Effector CD4-positive, alpha-beta T cell (primary cell): ENCODE measurements around the gene ANO8.
"Not testable (repeated sequence)": the region's sequence is repeated elsewhere in the genome, so short reads cannot be mapped to it uniquely, and the experiment has no call there.

Experiments used
- DNase-seq: peaks from one replicate; pipeline ENCODE4 v3.0.0-alpha.2; 2020
- total RNA-seq: gene quantifications from one replicate; lab custom pipeline; 2026; lab: John Stamatoyannopoulos, UW

Gene ANO8
- total RNA-seq = 32.1 reads per million, percentile 58 among the genes with 10 or more reads in this experiment

- DNase-seq = peak; percentile 95
These were observed at the start of gene ANO8 for GRCh38 chr19:17334414-17335409. Gene ANO8 (minus strand): TSS chr19:17334855. CDS start chr19:17334670, 185 bp downstream.

GRCh38 chr19:17380426-17381138 lies 45.9 kb upstream of the ANO8 start:
- no peak for DNase-seq

GRCh38 chr19:17379221-17379631 lies 44.6 kb upstream of the ANO8 start:
- no peak for DNase-seq

GRCh38 chr19:17378271-17378670 lies 43.6 kb upstream of the ANO8 start:
- no peak for DNase-seq

GRCh38 chr19:17376935-17377600 lies 42.4 kb upstream of the ANO8 start, which contains the start of gene PLVAP:
Gene PLVAP (minus strand): TSS chr19:17377342. CDS start chr19:17377288, 54 bp downstream.
- DNase-seq = no peak

GRCh38 chr19:17370026-17370587 lies 35.5 kb upstream of the ANO8 start:
- DNase-seq = no peak

- DNase-seq = no peak
These were observed 30.7 kb upstream of the ANO8 start for GRCh38 chr19:17365361-17365760.

GRCh38 chr19:17363852-17364605 lies 29.4 kb upstream of the ANO8 start:
- not testable (repeated sequence) for DNase-seq

GRCh38 chr19:17359905-17360800 lies 25.5 kb upstream of the ANO8 start:
- no peak for DNase-seq

- DNase-seq = no peak
These were observed 23.7 kb upstream of the ANO8 start for GRCh38 chr19:17358395-17358794.

GRCh38 chr19:17357724-17358123 lies 23.1 kb upstream of the ANO8 start:
- DNase-seq = no peak

GRCh38 chr19:17357078-17357666 lies 22.5 kb upstream of the ANO8 start:
- no peak for DNase-seq

GRCh38 chr19:17353386-17353785 lies 18.7 kb upstream of the ANO8 start:
- no peak for DNase-seq

- no peak for DNase-seq
These were observed 18.1 kb upstream of the ANO8 start for GRCh38 chr19:17352608-17353280.

- DNase-seq = no peak
These were observed 17.3 kb upstream of the ANO8 start for GRCh38 chr19:17351815-17352435.

- no peak for DNase-seq
These were observed 14.0 kb upstream of the ANO8 start for GRCh38 chr19:17348700-17349099.

- DNase-seq = no peak
These were observed 13.2 kb upstream of the ANO8 start for GRCh38 chr19:17347877-17348276.

- no peak for DNase-seq
These were observed 12.7 kb upstream of the ANO8 start for GRCh38 chr19:17347361-17347760.

- DNase-seq = peak; percentile 71
These were observed 11.5 kb upstream of the ANO8 start for GRCh38 chr19:17346109-17346671.
